Stimulated activated CD8-positive, alpha-beta memory T cell treated with anti-CD3 and anti-CD28 coated beads, Interleukin-15, amount 100 ng/mL, for 1 hour (primary cell): ENCODE results near the gene NAALAD2.
"Not testable (repeated sequence)": the region's sequence is repeated elsewhere in the genome, so short reads cannot be mapped to it uniquely, and the experiment has no call there.

Source experiments
- DNase-seq: peaks from one replicate; pipeline ENCODE4 v3.0.0-alpha.2; 2020; ENCODE audit warnings: low read depth

Gene NAALAD2

DNA sequence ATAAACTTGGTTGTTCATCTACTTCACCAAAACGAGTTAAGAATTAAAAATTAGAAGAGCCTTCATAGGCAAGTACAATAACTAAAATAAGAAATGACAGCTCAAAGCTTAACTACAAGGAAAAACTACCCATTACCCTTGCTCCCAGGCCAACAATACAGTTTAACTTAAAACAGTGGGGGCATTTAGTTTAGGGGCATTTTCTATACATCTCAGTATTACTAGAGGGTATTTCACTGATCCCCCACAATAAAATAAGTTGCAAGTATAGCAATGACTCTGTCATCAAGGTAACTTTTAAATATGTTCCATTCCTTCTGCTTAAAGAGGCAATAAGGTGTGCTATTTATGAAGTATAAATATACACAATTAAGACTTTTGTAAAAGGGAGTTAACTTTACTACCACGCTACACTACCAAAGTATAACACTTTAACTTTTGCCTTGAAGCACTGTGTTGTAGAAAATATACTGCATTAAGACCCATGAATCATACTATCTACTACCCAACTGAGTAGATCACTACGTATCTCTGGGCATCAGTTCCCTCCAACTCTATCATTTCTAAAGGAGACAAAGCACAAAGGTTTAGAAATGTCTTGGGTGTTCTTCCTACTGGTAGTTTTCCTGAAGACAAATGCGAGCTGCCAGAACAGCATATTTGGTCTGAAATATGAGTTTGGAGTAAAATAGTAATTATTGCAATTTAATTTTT is 58.6 kb downstream of the NAALAD2 start:
- no peak for DNase-seq

DNA sequence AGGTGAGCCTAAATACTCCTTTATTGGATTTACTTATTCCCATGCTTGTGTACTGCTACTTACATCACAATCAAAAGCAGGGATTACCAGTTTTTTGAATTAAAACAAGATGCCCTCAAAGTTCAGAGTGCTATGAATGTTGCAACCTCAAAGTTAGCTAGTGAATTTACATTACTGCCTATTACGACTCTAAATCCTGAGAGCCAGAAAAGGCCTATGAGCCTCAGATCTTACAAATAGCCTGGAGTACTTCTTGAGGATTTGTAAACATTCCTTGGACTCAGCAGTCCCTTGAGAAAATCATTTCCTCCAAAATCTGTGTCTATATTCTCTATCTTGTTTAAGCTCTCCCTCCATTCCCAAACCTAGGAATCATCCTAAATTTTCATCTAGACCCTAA is 62.9 kb downstream of the NAALAD2 start:
- no peak for DNase-seq

DNA sequence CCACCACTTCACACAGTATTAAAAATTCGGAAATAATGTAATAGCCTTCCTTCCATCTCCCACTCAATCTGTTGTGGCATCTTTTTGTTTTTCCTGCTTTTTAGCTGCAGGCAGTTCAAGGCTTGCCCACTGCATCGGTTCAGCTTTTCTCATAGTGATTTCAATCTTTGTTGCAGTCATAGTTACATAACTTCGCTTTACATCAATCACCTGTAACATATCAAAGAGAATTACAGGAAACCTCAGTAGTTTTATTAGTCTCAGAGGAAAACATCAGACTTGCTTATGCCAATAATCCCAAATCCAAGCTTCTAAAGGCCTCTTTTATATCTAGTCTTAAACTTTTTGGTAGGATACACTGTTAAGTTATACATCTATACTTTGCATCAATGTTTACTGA is 67.9 kb downstream of the NAALAD2 start:
- DNase-seq = no peak

DNA sequence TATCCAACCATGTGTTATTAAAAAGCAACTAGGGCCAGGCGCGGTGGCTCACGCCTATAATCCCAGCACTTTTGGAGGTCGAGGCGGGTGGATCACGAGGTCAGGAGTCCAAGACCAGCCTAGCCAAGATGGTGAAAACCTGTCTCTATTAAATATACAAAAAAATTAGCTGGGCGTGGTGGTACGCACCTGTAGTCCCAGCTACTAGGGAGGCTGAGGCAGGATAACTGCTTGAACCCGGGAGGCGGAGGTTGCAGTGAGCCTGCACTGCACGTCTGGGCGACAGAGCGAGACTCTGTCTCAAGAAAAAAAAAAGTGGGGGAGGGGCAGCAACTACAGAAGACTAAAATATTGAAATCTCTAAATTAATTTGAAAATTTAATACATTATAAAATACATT is 69.9 kb downstream of the NAALAD2 start:
- no peak for DNase-seq

DNA sequence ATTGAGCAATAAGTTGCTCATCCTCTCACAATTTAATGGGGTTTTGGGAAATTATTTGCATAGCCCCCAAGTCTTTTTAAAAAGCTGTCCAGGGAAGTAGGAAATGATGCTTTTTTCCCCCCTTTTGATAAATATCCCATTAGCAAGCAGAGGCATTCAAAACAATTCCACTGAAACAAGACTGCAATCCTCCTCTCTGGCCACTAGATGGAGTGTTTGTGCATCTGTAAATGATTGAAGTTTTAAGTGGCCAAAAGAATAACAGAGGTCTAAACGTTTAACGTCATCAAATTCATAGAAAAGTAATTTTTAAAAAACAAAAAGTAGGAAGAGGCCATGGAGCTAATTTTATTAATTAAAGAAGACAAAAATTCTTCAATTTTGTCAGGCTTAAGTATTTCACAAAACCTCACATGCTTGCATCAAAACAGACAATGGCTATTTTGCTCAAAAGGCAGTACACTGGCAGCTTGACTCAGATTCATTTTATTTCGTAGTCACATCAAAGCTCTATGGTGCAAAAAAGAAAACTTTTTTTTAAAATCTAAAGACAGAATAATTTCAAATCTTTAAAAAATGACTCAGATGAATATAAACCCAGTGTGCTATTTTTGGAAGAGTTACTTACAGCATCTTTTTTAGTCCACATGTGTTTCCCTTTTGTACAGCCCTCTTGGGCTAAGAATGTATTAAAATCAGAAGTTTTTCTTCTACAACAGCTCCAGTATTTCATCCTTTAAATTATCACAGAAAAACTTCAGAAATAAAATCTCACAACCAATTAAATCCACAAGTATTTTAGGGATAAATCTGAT is 70.6 kb downstream of the NAALAD2 start:
- no peak for DNase-seq

DNA sequence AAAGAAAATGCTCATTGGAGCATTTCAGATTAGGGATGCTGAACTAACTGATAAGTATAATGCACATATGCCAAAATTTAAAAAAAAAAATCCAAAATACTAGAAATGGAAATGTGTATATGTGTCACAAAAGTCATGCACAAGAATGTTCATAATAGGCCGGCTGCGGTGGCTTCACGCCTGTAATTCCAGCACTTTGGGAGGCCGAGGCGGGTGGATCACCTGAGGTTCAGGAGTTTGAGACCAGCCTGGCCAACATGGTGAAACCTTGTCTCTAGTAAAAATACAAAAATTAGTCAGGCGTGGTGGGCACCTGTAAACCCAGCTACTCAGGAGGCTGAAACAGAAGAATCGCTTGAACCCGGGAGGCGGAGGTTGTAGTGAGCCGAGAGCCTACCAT is 73.5 kb downstream of the NAALAD2 start:
- DNase-seq = not testable (repeated sequence)

DNA sequence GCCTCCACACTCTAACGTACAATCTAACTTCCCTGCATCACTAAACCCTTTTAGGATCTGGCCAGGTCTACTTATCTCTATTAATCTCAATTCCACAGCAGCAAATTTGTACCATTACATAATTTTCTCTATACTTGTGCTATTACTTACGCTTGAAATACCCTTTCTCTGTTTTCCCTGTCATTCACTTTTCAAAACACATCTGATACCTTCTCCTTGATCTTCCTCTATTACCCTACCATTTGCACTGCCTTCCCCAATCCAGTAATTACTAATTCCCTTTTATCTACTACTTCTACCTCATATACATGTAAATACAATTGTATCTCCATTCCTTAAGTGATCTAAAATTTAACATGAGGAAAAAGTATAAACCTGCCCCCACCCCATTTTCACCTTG is 74.4 kb downstream of the NAALAD2 start:
- no peak for DNase-seq

DNA sequence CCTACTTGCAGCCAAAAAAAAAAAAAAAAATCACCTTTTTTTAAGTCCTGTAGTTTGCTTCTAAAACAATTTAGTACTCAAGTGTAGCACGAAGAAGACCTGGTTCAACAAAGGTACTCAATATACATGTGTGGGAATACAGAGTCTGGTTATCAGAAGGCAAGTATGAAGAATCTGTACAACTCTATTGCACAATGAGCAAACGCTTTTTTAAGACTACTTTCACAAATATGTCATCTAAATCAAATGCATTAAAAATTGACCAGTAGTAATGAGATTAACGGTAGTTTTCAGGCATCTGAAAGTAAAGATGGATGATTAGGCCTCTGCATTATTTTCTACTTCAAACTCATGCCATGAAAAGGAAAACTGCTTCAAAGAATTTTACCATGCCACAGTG is 78.9 kb downstream of the NAALAD2 start:
- no peak for DNase-seq

DNA sequence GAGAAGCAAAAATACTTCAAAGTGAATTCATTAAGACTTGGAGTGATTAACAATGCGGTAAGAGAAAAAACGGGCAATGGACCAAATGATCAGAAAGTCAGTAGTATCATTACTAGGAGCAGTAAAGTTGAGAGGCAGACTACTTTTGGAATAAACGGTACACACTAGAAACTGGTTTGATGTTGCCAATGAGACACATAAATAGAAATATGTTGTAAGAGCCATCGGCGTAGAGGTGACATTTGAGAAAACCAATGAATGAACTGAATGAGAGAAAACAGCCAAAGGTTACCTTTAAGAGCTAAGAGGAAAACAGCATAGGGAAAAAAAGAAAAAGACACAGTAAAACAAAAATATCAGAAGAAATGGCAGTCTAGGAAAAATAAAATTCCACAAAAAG is 82.1 kb downstream of the NAALAD2 start:
- DNase-seq = no peak

DNA sequence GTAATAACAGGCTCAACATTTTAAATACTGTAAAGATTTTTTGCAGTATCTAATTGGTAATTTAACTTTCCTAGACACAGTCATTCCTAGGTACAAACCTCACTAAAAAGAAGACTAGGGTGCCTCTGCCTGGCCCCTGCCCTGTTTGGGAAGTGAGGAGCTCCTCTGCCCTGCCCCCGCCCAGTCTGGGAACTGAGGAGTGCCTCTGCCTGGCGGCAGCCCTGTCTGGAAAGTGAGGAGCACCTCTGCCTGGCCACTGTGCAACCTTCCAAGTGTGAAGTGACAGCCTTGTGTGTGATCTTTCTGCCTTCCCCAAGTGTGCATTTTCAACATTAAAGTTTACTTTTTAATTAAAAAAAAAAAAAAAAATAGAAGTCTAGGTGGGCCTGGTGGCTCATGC is 84.1 kb downstream of the NAALAD2 start:
- no peak for DNase-seq

DNA sequence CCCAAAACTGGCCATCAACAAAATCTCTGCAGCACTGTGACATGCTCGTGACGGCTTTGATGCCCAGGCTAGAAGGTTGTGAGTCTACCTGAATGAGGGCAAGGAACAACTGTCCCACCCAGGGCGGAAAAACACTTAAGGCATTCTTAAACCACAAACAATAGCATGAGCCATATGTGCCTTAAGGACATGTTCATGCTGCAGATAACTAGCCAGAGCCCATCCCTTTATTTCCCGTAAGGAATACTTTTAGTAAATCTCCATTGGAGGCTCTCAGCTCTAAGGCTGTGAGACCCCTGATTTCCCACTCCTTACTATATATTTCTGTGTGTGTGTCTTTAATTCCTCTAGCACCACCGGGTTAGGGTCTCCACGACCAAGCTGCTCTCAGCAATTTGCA is 85.0 kb downstream of the NAALAD2 start:
- DNase-seq = no peak

DNA sequence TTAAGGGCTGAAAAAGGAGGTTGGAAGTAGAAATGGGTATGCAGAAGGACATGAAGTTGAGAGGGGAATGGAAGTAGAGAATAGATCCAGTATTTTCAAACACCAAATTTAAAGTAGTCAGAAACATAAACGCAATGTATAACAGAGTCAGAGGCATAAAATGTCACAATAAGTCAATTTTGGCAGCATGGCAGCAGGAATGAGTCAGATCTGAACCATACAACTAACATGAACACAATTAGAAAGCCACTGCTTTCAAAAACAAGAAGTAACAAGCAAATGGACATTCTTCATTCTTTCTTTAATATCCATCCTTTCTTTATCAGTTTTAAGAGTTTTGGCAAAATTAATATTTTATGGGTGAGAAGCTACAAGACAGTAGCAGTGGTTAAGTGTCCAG is 85.9 kb downstream of the NAALAD2 start:
- no peak for DNase-seq

DNA sequence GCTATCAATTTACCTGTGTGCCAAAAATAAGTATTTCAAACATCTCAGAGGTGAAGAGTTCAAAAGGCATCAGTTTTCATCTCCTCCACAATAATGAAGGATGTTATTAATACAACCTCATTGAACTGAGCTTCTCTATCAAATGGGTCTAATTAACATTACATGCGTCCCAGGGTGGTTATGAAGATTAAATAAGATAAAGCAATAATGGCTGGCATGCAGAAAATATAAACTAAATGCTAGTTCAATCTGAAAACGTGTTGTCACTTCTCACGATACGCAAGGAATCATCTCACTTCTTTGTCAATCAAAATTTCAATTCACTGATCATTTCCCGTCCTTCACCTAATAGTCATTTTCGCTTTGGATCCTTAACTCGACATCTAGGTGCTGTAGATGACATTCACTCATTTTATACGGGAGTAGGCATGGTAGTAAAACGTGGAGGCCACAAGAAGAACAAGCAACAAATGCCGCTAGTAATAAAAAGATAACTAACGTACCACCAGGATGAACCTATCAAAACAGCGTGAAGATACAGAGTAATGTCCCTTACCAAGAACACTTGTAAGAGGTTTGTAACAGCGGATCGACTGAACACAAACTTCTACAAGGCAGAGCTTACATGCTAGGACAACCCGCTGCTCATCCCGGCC is 87.5 kb downstream of the NAALAD2 start:
- DNase-seq = no peak

DNA sequence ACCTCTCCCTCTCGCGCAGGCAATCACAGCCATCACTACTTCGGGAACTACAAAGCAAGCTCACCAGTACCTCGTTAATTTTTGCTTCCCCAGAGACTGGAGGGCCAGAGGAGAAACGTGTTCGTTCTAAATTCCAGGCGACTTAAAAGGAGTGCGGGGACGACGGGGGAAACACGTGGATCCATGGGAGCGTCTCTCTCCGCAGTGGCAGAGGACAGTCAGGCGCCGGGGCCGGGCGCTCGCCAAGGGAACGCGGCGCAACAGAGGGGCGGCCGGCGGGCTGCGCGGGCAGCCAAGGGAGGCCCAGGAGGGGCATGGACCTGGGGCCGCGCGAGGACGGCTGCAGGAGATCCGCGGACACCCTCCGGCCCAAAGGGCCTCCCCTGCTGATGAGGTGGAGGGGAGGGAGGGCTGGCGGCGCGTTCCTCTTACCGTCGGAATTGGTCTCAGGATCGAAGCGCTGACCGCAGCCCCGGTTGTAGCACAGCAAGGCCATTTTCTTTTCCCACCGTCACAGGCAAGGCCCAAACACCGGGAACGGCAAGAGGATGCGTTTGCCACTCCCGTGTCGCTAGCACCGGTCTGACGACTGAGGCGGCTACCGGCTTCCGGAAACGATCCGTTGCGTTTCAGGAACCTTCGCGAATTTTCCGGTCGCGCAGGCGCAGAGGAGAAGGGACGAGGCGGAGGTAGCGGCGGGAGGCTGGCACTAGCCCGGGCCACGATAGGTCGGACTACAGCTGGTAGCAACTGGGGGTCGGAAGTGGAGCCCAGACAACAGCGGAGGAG is 88.2 kb downstream of the NAALAD2 start, which contains the start of gene CHORDC1:
CHORDC1 (minus strand) TSS at position 591 of the 789 bp plus-strand sequence; CDS start at position 496, 95 bp downstream.
- DNase-seq = peak; percentile 92

DNA sequence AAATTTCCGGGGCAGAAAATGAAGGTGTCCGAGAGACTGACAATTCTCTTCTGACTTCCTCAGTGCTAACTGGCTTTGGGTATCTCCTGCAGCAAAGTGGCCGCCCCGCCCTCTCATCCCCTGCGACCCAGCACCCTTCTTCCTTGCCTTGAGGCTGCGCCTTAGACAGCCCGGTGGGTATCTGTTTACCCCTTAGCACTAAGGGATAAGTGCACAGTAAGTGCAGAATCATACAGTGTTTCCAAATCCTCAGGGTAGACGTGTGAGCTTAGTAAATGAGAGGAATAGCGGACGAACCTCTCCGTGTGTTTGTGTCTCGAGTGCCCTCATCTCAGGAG is 88.8 kb downstream of the NAALAD2 start:
- no peak for DNase-seq

DNA sequence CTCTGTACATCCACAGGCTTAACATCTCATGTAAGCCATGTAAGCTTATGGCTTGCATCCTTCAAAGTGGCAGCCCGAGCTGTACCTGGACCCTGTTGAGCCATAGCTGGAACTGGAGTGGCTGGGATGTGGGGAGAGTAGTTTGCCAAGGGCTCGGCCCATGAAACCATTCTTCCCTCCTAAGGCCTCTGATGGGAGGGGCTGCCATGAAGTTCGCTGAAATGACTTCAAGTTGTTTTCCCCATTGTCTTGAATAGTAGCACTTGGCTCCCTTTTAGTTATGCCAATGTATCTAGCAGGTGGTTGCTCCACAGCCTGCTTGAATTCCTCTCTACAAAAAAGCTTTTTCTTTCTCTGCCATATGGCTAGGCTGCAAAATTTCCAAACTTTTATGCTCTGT is 93.6 kb downstream of the NAALAD2 start:
- no peak for DNase-seq

DNA sequence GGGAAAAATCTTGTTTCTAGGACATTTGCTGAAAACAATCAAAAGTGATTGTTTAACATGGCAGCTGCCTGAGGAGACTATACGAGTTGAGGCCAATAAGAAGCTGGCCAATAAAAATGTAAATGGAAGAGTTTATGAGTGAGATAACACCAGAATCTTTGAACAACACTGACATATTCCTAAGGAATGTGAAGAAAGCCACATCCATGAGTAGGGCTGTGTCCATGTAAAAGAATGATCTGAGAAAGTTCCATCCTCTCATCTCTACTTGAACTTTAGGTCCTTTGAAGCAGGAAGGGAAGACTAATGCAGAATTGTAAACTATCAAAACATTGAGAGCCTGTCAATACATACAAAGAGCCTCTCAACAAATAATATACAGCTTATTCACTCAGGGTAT is 95.3 kb downstream of the NAALAD2 start:
- no peak for DNase-seq

DNA sequence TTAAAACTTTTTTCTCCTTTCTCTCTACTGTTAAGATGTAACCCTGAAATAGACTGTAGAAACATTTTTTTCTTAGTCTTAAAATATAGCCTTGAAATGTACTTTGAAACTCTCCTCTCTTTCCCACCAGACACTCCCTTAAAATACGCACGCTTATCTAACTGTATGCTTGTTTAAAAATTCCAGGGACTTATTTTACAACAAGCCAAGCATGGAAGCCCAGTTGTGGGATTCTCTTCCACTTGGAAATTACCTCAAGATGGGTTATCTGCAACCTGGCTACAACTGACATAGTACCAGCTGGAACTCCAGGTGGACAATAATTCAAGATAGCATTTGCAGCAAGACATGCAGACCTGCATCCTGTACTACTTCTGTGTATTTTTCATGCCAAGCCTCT is 100.5 kb downstream of the NAALAD2 start:
- no peak for DNase-seq

DNA sequence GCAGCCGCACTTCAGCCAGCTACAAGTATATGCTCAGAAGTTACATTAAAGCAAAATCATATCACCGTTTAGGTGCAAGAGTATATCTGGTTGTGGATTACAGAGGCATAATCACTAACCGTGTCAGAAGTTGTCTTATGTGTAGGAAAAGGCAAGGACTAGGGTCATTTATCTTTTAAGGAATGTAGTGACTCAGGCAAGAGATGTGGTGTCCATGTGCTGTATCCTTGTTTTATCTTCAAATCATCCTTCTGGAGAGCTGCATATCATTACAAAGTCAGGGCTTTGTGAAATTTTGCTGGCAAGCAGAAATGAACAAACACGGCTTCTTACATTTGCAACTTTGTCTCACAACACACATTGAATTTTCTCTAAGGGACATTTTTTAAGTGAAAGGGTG is 101.1 kb downstream of the NAALAD2 start:
- no peak for DNase-seq

DNA sequence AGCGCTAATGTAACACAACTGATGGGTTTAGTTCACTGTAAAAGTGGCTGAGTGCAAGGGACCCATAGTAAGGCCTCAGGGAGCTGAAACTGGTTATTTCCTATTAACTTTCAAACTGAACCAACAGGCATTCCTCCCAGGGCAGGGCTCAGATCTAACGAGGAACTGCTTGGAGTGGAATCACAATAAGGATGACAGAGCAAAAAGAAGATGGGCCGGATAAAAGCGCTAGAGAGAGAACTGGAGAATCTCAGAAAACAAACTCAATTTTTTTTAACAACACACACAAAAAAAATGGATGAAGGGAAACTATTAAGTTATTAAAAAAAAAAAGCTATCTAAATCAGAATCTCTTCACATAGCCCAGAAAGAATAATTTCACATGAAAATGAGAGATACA is 102.5 kb downstream of the NAALAD2 start:
- DNase-seq = no peak

DNA sequence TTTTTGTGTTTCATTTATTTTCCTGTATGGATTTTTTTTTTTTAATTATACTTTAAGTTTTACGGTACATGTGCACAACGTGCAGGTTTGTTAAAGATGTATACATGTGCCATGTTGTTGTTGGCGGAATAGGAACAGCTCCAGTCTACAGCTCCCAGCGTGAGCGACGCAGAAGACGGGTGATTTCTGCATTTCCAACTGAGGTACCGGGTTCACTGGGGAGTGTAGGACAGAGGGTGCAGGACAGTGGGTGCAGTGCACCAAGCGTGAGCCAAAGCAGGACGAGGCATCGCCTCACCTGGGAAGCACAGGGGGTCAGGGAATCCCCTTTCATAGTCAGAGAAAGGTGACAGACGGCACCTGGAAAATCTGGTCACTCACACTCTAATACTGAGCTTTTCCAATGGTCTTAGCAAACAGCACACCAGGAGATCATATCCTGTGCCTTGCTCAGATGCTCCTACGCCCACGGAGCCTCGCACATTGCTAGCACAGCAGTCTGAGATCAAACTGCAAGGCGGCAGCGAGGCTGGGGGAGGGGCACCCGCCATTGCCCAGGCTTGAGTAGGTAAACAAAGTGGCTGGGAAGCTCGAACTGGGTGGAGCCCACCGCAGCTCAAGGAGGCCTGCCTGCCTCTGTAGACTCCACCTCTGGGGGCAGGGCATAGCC is 105.6 kb downstream of the NAALAD2 start:
- DNase-seq = not testable (repeated sequence)

DNA sequence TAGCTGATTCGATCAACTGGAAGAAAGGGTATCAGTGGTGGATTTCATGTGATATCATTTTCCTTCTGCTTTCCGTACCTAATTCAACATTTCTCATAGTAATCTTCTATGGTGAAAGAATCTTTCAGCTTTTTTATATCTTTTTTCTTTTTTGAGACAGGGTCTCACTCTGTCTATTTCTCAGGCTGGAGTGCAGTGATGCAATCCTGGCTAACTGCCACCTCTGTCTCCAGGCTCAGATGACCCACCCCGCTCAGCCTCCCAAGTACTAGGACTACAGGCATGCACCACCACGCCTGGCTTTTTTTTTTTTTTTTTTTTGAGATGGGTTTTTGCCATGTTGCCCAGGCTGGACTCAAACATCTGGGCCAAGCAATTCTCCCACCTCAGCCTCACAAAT is 107.0 kb downstream of the NAALAD2 start:
- no peak for DNase-seq
